Glomerular endothelial cell (primary cell): ENCODE data around the gene ZNF214. TPM values are rescaled to one million over a fixed set of nuclear protein-coding genes. Genes with fewer than 3 reads are reported as not detected.
"Not testable (repeated sequence)": the region's sequence is repeated elsewhere in the genome, so short reads cannot be mapped to it uniquely, and the experiment has no call there.

Experiments used
- DNase-seq: peaks from one replicate; pipeline ENCODE4 v3.0.0-alpha.2; 2011; ENCODE audit warnings: low read depth, low spot score; ENCODE audit errors: extremely low read depth
- total RNA-seq: library from RNA; depleted of rRNA; stranded (reverse); fragments of >200 nt; gene quantifications from 2 replicates; pipeline ENCODE4 v1.2.3, GENCODE V29; 2015

The ZNF214 gene
- total RNA-seq, 1 donor from 2014 or later: 0.41 TPM

DNA sequence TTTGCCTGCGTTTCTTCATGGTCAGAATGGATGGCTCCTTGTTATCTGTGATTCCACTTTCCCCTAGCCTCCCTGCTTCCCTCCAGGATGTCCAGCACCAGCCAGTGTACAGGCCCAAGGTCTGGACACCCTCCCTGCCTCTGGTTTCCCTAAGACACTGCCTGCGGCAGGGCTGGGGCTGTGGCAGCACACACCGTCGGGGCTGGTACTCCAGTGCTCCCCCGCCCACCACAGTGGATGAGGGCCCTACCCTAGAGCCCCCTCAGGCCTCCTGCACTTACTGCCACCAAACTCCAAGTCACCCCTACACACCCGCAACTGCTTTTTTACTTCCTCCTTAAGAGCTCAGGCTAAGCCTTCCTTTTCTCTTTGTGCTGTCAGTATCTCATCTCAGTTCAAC is 28.9 kb downstream of the ZNF214 start:
- no peak for DNase-seq

DNA sequence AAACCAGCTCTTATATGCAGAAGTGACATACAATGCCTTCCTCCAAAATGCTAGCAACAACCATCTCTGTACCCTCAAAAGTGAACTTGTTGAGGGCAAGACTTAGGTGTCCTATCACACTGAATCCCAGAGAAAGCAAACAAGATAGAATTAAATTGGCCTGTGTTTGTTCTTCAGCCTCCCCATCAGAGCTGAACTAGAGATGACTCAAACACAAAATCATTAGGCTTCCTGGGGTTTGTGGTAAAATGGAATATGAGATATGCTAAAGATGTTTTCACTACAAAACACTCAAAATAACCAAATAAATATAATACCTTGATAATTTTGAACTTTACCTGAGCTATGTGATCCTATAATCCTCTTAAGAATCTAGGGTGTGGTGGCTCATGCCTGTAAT is 31.6 kb downstream of the ZNF214 start:
- DNase-seq: no peak

DNA sequence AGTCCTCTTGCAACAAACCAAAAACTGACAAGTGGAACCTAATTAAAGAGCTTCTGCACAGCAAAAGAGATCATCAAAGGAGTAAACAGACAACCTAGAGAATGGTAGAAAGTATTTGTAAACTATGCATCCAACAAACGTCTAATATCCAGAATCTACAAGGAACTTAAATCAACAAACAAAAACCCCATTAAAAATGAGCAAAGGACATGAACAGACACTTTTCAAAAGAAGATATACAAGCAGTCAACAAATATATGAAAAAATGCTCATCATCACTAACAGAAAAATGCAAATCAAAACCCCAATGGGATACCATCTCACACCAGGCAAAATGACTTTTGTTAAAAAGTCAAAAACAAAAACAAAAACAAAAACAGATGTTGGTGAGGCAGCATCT is 33.7 kb downstream of the ZNF214 start:
- no peak for DNase-seq

DNA sequence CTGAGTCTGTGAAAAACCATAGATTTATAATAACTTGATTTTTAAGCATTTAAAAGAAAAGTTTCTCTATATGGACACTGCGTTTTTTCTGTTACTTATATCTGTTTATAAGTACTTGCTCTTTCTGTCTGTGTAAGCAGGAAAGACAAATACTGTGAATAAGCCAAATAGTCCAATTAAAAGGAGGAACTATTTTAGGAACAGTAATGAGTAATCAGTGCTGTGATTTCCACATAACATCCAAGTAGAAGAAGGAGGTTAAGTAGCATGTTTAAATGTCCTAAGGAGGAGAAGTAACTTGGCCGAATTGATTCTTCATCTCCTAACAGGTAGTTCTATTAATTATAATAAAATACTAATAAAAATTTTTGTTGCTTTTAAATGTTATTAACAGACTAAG is 40.8 kb downstream of the ZNF214 start:
- no peak for DNase-seq

DNA sequence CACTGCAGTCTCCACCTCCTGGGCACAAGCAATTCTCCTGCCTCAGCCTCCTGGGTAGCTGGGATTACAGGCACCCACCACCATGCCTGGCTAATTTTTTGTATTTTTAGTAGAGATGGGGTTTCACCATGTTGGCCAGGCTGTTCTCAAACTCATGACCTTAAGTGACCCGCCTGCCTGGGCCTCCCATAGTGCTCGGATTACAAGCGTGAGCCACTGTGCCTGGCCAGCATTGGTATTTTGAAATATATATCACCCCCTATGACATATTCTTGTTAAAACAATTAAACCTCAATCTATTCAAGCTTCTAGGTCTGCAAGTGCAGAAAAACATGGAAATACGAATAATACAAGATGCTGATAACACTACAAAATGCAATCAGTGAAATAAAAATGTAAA is 50.3 kb downstream of the ZNF214 start:
- DNase-seq: not testable (repeated sequence)

DNA sequence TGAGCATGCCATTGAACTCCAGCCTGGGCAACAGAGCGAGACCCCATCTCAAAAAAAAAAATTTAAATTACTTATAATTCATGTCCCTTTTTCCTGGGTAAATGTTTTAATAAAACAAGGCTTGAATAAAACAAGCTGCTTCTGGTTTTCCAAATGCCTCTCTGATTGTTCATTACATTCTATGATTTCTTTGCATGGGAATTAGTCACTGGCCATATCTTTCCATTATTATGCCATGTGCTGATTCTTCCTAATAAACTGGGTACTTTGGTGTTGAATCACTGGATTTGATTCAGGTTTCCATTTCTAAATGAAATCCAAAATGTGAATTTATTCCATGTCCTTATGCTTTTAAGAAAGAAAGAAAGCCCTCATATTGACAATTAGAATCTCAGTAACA is 51.3 kb downstream of the ZNF214 start:
- DNase-seq: no peak

DNA sequence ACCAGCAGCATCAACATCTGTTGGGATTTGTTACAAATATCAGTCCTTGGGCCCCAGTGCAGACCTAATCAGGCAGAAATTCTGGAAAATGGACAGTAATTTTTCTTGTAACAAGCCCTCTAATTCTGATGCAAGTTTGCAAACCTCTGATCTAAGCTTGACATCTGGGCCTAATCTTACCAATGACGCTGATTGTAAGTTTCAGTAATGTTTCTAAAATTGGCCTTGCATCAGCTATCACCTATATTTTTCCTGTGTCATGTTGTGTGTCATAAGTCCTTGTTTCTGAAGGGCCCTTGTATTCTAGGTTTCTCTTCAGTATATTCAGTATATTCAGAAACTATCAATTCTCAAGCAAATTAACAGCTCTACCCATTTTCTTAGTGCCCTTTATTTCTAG is 57.5 kb downstream of the ZNF214 start:
- DNase-seq: no peak

DNA sequence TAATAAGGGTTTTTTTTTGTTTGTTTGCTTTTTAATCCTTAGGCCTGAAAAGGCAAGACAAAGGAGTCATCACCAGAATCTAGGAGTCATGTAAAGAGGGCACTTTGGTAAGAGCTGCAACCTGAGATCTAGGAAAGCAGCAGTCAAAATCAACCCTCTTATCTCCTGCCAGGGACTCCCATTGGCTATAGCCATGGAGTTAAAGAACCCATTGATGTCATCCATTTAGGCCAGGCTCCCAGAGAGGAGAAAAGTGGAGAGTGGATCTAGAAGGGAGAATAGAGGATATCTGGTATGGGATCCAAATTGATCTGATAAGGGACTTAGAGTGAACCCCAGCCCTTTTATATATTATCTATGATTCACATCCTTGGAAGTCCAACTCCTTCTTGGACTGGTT is 58.0 kb downstream of the ZNF214 start:
- no peak for DNase-seq

DNA sequence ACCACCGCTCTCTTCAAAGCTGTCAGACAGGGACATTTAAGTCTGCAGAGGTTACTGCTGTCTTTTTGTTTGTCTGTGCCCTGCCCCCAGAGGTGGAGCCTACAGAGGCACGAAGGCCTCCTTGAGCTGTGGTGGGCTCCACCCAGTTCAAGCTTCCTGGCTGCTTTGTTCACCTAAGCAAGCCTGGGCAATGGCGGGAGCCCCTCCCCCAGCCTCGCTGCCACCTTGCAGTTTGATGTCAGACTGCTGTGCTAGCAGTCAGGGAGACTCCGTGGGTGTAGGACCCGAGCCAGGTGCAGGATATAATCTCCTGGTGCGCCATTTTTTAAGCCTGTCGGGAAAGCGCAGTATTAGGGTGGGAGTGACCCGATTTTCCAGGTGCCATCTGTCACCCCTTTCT is 65.9 kb downstream of the ZNF214 start:
- not testable (repeated sequence) for DNase-seq

Other genes with a start within 250 kb of the ZNF214 start
- 0.15 and 0.18 TPM in 2 replicates for gene OR2AG2, start 248.4 kb downstream of the ZNF214 start, total RNA-seq
- gene OR2AG1, start 237.3 kb downstream of the ZNF214 start, total RNA-seq: not detected in 2 replicates
- 0.19 and 0.29 TPM in 2 replicates for gene OR6A2, start 220.7 kb downstream of the ZNF214 start, total RNA-seq
- not detected in 2 replicates for gene OR10A5, start 174.7 kb downstream of the ZNF214 start, total RNA-seq
- not detected in 2 replicates for gene OR10A2, start 157.3 kb downstream of the ZNF214 start, total RNA-seq
- gene OR10A4, start 143.7 kb downstream of the ZNF214 start, total RNA-seq: not detected in 2 replicates
- 0.35 TPM in 1 of 2 replicates, not detected in the other for gene OR2D2, start 127.8 kb downstream of the ZNF214 start, total RNA-seq
- gene OR2D3, start 99.3 kb downstream of the ZNF214 start, total RNA-seq: not detected in 2 replicates
- gene ZNF215, start 93.9 kb downstream of the ZNF214 start, total RNA-seq: 1.5 and 3.7 TPM in 2 replicates
- 0.10 TPM in 1 of 2 replicates, not detected in the other for gene NLRP14, start 133 bp upstream of the ZNF214 start, total RNA-seq
- gene RBMXL2, start 68.7 kb upstream of the ZNF214 start, total RNA-seq: not detected in 2 replicates
- gene SYT9, start 231.6 kb upstream of the ZNF214 start, total RNA-seq: 0.10 TPM in 1 of 2 replicates, not detected in the other